ENCODE results near the gene CARD14. TPM values are rescaled to one million over a fixed set of nuclear protein-coding genes. Genes with fewer than 3 reads are reported as not detected.

CARD14 gene
- total and polyA plus RNA-seq, 2 experiments from 2014 or later, result 0.08 to 0.52 TPM

- H3K79me2 ChIP-seq (replicated peaks; ENCODE audit: insufficient read depth), result no peaks in the 10 kb centered on the region
- no peaks in the 10 kb centered on the region for H3K27me3 ChIP-seq (ENCODE audit: insufficient read depth)
- H3K9me3 Mint-ChIP-seq, result peaks cover 9% of the 10 kb centered on the region; the same call in 2 of the 3 replicates
- peaks cover 8% of the 10 kb centered on the region for H3K4me1 Mint-ChIP-seq
- TF ChIP-seq, protein P1, sequence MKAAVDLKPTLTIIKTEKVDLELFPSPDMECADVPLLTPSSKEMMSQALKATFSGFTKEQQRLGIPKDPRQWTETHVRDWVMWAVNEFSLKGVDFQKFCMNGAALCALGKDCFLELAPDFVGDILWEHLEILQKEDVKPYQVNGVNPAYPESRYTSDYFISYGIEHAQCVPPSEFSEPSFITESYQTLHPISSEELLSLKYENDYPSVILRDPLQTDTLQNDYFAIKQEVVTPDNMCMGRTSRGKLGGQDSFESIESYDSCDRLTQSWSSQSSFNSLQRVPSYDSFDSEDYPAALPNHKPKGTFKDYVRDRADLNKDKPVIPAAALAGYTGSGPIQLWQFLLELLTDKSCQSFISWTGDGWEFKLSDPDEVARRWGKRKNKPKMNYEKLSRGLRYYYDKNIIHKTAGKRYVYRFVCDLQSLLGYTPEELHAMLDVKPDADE (IDR thresholded peaks at IDR 0.05), result no peak
- TF ChIP-seq NANOG (IDR thresholded peaks at IDR 0.05; ENCODE audit: borderline replicate concordance), result no peak
- TF ChIP-seq CTCF (conservative IDR thresholded peaks at IDR 0.05; ENCODE audit: low read depth in 2 of 2), result no peak
- no peak for TF ChIP-seq ZNF331 (CRISPR knock-in tag; IDR thresholded peaks at IDR 0.05; ENCODE audit: low read depth)
- TF ChIP-seq ZNF462 (CRISPR knock-in tag; IDR thresholded peaks at IDR 0.05), result no peak
- no peak for TF ChIP-seq EZH2 (IDR thresholded peaks at IDR 0.05; ENCODE audit: low read depth, unreplicated experiment)
- no peak for TF ChIP-seq JUNB (IDR thresholded peaks at IDR 0.05; ENCODE audit: unreplicated experiment)
- TF ChIP-seq, protein P2, sequence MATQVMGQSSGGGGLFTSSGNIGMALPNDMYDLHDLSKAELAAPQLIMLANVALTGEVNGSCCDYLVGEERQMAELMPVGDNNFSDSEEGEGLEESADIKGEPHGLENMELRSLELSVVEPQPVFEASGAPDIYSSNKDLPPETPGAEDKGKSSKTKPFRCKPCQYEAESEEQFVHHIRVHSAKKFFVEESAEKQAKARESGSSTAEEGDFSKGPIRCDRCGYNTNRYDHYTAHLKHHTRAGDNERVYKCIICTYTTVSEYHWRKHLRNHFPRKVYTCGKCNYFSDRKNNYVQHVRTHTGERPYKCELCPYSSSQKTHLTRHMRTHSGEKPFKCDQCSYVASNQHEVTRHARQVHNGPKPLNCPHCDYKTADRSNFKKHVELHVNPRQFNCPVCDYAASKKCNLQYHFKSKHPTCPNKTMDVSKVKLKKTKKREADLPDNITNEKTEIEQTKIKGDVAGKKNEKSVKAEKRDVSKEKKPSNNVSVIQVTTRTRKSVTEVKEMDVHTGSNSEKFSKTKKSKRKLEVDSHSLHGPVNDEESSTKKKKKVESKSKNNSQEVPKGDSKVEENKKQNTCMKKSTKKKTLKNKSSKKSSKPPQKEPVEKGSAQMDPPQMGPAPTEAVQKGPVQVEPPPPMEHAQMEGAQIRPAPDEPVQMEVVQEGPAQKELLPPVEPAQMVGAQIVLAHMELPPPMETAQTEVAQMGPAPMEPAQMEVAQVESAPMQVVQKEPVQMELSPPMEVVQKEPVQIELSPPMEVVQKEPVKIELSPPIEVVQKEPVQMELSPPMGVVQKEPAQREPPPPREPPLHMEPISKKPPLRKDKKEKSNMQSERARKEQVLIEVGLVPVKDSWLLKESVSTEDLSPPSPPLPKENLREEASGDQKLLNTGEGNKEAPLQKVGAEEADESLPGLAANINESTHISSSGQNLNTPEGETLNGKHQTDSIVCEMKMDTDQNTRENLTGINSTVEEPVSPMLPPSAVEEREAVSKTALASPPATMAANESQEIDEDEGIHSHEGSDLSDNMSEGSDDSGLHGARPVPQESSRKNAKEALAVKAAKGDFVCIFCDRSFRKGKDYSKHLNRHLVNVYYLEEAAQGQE (IDR thresholded peaks at IDR 0.05; ENCODE audit: unreplicated experiment), result no peak
- TF ChIP-seq ZNF114 (CRISPR knock-in tag; IDR thresholded peaks at IDR 0.05), result no peak
- TF ChIP-seq STAT1 (IDR thresholded peaks at IDR 0.05; ENCODE audit: unreplicated experiment), result no peak
- no peak for TF ChIP-seq CREB1 (CRISPR knock-in tag; IDR thresholded peaks at IDR 0.05; ENCODE audit: low read depth)
- TF ChIP-seq POLR2AphosphoS5 (IDR thresholded peaks at IDR 0.05; ENCODE audit: low read depth), result no peak
- no peaks in the 10 kb centered on the region for H3F3A ChIP-seq (replicated peaks; ENCODE audit: low read depth)
- H4K20me1 ChIP-seq (replicated peaks; ENCODE audit: insufficient read depth), result no peaks in the 10 kb centered on the region
- H2AFZ ChIP-seq, result no peak overlapping the region
- H3K36me3 Mint-ChIP-seq (ENCODE audit: low read depth), result peaks cover 11% of the 10 kb centered on the region; the same call in 2 of the 3 replicates
- H3K36me3 ChIP-seq (ENCODE audit: insufficient read depth), result no peaks in the 10 kb centered on the region
- H3K9me2 ChIP-seq (ENCODE audit: insufficient read depth), result no peaks in the 10 kb centered on the region
- H3K27ac Mint-ChIP-seq, result 0 out of 2 replicates have a peak overlapping the region, but pooled peaks have one; percentile 48
- H3K4me2 ChIP-seq, result no peak overlapping the region
- no peaks in the 10 kb centered on the region for H3K4me1 ChIP-seq (ENCODE audit: insufficient read depth)
- ATAC-seq, result peak; percentile 75
- peaks cover 18% of the 10 kb centered on the region for H3K27me3 Mint-ChIP-seq (ENCODE audit: insufficient read depth, low read depth, poor library complexity)
- no peak overlapping the region for H3K4me3 ChIP-seq
- no peak overlapping the region for H3K4me3 Mint-ChIP-seq
- peak; percentile 58 for DNase-seq (ENCODE audit: low spot score)
- no peak overlapping the region for H3K27ac ChIP-seq (ENCODE audit: low read depth)
Measured at GRCh38 chr17:80198144-80198661, 28.4 kb downstream of the CARD14 start.
